Activated CD8-positive, alpha-beta memory T cell treated with anti-CD3 and anti-CD28 coated beads, Interleukin-2, amount 50 U/mL, for 1 hour (primary cell): ENCODE data around the gene AVPR2.

Source experiments
- DNase-seq: peaks from one replicate; pipeline ENCODE4 v3.0.0-alpha.2; 2020; ENCODE audit errors: extremely low read depth

Gene AVPR2

GRCh38 chrX:153913701-153914100 is 9.2 kb downstream of the AVPR2 start:
- no peak for DNase-seq

- no peak for DNase-seq
These were observed 13.4 kb downstream of the AVPR2 start for GRCh38 chrX:153917869-153918268.

- DNase-seq, result no peak
These were observed 14.8 kb downstream of the AVPR2 start for GRCh38 chrX:153919281-153919680.

- DNase-seq, result no peak
These were observed 16.1 kb downstream of the AVPR2 start for GRCh38 chrX:153920546-153920945.

- no peak for DNase-seq
These were observed 16.6 kb downstream of the AVPR2 start for GRCh38 chrX:153921070-153921469.

GRCh38 chrX:153921511-153922446 is 17.3 kb downstream of the AVPR2 start:
- DNase-seq, result no peak

DNA sequence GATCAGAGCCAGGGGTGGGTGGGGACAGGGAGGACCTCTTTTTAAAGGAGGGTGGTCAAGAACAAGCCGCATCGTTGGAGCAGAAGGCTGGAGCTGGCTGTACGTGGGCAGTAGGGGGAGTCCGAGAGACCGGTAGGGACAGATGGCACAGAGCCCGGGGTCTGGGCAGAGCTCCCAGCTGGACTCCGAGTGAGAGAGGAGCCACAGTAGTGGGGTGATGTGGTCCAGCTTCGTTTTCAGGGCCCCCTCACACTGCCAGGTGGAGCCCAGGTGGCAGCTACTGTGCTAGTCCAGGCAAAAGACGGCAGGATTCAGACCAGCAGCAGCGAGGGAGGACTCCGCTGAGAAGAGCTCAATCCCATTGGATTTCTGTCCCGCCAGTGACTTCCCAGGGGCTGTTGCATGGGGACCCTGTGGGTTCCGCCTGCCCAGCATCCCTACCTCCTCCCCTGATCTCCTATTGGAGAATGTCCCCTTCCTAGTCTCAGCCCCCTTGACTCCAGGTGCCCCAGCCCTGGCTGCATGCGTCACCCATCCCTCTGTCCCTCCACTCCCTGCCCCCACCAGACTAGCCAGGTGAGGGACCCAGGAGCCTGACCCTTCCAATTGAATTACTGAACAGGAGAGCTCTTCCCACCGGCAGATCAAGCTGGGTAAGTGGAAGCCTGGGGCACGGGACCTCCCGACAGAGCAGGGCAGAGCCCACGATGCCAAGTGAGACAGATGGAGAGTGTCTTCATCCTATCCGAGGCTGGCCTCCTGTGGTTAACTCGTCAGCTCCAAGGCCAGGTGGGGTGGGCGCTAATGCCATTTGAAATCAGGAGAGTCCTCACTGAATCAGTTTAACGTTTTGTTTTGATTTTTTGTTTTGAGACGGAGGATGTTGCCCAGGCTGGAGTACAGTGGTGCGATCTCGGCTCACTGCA is 18.7 kb downstream of the AVPR2 start:
- DNase-seq, result no peak

GRCh38 chrX:153924149-153924861 is 19.8 kb downstream of the AVPR2 start:
- no peak for DNase-seq

- DNase-seq, result no peak
These were observed 20.9 kb downstream of the AVPR2 start for GRCh38 chrX:153925387-153925738.

DNA sequence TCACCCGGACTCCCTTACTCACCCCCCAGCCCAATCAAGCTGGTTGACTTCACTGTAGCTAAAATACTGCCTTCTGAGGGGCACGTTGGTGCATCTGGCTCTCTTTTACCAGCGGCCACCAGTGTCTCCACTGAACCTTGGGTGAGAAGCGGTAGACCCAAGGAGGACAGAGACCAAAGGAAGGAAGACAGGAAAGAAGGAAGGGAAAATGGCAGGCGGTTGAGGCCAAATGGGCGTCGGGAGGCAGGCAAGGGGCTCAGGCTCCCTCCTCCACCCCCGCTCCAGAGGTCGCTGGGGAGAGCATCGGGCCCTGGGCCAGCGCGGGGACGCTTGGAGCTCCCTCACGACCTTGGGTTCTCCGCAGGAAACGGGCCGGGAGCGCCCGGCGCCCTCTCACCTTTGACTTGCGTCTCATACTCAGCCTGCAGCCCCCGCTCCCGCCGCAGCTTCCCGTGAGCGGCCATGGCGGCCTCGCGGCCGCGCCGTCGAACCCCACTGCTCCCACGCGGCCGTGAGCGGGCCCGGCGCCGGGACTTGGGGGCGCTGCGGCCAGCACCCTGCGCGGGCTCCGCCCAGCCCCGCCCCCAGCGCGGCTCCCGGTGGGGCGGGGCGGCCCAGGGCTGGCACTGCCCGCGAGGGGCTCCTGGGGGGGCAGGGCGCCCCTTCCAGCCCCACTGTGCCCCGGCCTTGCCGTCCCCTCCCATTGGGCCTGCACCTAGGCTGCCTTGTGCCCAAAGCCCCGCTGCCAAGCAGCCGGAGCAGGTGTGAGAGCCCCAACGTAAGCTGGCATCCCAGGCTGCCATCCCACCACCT is 21.5 kb downstream of the AVPR2 start, which contains the start of gene ARHGAP4:
Gene ARHGAP4 (minus strand): TSS at position 526 of the 813 bp plus-strand sequence. CDS start 62 bp downstream, at position 464.
- no peak for DNase-seq

DNA sequence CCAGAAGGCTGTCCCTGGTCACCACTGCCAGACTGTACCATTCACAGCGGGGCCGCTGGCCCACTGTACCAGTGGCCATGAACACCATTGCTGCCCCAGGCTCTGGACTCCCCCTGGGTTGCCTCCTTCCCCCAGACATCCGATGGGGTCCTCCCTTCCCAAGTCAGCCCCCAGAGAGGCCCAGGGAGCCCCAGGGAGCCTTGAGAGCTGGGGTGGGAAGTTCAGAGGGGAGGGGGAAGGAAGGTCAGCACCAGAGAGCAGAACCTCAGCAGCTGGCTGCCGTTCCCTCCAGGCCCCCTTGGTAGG is 22.0 kb downstream of the AVPR2 start:
- DNase-seq, result no peak

- peak; percentile 57 for DNase-seq
These were observed 22.6 kb downstream of the AVPR2 start for GRCh38 chrX:153926858-153927671.

DNA sequence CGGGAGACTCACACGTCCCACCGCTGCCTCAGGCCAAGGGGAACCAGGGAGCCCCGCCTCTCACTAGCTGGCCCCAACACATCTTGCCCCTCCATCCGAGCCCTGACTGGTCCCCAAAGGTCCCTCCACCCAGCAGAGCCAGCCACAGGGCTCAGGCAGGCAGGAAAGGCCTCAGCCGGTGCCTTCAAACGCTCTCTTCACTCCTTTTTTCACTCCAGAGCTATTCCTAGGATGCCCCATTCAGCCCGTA is 23.1 kb downstream of the AVPR2 start:
- DNase-seq, result no peak

- peak; percentile 84 for DNase-seq
These were observed 23.7 kb downstream of the AVPR2 start for GRCh38 chrX:153927922-153928760.

- no peak for DNase-seq
These were observed 24.4 kb downstream of the AVPR2 start for GRCh38 chrX:153928846-153929245.

DNA sequence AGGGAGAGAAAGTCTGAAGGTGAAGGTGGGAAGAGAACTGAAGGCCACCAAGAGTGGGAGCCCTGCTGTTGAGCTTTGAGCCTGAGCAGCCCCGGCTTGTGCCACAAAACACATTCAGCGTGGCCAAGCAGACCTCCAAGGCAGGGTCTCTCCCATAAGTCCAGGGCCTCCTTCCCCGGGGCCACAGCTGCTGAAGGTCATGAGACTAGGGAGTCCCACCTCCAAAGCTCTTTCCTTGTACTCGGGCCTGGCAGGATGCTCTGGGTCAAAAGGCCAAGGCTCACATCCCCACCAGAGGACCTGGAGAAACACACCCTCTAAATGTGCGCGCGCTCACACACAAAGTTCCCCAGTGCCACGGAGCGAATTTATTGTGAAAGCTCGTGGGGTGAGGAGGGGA is 25.1 kb downstream of the AVPR2 start:
- no peak for DNase-seq

DNA sequence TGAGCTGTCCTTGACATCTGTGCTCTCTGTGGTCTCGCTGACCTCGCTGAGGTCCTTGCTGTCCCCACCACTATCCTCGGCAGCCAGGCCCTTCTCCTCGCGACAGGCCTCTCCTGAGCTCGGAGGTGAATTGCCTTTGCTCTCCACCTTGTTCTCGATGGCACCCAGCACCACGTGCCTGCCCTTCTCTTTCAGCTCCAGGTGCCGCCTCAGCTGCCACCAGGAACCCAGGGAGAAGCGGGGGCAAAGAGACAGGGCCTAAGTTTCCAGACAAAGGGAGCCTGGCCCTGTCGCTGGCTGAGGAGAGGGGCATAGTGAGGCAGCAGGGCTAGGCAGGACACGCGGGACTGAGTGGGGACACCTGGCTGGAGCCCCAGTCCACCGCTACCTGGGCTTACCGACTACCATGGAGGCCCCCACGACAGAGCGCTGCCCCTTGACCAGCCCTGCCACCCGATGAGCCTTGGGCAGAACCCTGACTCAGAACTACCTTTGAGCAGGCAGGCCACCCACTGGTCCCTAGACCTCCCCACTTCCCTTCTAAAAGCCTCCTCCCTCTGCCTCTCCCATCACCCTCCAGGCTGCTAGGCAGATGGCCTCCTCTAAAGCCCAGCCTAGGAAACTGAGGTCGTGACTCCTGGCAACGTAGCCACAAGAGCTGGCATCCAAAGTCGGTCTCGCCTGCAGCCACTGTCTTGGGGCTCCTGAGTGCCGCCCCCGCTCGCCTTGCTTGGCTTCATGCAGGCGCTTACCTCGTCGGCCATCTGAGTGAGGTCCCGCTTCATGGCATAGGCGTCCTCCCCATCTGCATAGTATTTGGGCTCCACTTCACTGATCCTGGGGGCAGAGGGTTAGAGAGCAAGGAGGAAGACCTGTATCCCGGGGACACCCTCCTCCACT is 25.8 kb downstream of the AVPR2 start:
- DNase-seq, result no peak

DNA sequence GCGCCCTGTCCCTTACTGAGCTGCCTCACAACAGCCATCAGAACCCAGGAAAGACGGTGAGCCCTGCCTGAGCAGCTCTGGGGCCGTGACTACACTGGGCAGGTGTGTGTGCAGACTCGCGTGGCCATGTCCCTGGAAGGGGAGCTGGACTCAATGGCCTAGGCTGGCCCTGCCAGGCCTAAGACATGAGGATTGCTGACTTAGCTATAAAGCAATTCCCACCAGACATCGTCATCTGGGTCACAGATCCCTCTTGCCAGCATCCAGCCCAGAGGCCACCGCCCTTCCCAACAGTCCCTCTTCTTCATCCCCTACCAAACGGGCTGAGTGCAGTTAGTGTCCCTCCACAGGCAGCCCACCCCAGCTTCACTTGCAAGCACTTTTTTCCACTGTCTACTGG is 26.7 kb downstream of the AVPR2 start:
- DNase-seq, result no peak

GRCh38 chrX:153931748-153932147 is 27.3 kb downstream of the AVPR2 start:
- no peak for DNase-seq
